GM06990 (cell line): Measurements from ENCODE around the gene FRS2.

Source experiments
- DNase-seq: peaks from one replicate; pipeline ENCODE4 v3.0.0-alpha.2; 2011; ENCODE audit not compliant: insufficient read length; ENCODE audit errors: extremely low read depth
- H3K27me3 ChIP-seq: replicated peaks from 2 replicates; pipeline ENCODE4 v1.6.0; 2011; ENCODE audit warnings: low read length; ENCODE audit not compliant: control insufficient read depth, insufficient read depth
- H3K36me3 ChIP-seq: 2 replicates; pipeline ENCODE4 v1.5.1; 2011; ENCODE audit warnings: low read length; ENCODE audit not compliant: control insufficient read depth, insufficient read depth
- H3K4me3 ChIP-seq: replicated peaks from 2 replicates; pipeline ENCODE4 v1.5.1; 2011; ENCODE audit warnings: low read depth, mild to moderate bottlenecking, control low read depth, low read length
- TF ChIP-seq, protein P1 (sequence below): IDR thresholded peaks from 2 replicates; pipeline ENCODE4 v1.5.1; 2011; ENCODE audit warnings: low read length, control low read depth, mild to moderate bottlenecking, inconsistent platforms; ENCODE audit not compliant: insufficient read depth, poor library complexity, severe bottlenecking

The FRS2 gene

DNA sequence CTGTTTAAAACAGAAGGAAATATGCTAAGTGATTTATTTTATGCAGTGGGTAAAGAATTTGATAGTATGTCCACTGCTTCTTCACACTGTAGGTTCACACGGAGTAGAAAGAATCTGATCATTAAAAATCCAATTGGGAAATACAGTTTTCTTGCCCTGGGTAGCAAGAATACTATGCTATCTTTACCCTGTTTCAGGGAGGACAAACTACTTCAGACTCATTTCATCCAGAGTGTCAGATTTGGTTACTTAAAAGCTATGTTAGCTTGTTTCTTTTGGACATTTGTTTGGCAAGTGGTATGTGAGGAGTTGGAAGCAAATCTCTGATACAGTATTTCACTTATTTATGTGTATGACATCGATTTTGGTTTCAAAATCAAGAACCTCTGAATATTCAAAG, 4.3 kb downstream of the FRS2 start:
- TF ChIP-seq, protein P1, sequence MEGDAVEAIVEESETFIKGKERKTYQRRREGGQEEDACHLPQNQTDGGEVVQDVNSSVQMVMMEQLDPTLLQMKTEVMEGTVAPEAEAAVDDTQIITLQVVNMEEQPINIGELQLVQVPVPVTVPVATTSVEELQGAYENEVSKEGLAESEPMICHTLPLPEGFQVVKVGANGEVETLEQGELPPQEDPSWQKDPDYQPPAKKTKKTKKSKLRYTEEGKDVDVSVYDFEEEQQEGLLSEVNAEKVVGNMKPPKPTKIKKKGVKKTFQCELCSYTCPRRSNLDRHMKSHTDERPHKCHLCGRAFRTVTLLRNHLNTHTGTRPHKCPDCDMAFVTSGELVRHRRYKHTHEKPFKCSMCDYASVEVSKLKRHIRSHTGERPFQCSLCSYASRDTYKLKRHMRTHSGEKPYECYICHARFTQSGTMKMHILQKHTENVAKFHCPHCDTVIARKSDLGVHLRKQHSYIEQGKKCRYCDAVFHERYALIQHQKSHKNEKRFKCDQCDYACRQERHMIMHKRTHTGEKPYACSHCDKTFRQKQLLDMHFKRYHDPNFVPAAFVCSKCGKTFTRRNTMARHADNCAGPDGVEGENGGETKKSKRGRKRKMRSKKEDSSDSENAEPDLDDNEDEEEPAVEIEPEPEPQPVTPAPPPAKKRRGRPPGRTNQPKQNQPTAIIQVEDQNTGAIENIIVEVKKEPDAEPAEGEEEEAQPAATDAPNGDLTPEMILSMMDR, result no peak
- Histone ChIP-seq H3K27me3 (no peaks in the 10 kb centered on the region), H3K36me3 (no peaks in the 10 kb centered on the region), H3K4me3 (no peak overlapping the region)
- no peak for DNase-seq

DNA sequence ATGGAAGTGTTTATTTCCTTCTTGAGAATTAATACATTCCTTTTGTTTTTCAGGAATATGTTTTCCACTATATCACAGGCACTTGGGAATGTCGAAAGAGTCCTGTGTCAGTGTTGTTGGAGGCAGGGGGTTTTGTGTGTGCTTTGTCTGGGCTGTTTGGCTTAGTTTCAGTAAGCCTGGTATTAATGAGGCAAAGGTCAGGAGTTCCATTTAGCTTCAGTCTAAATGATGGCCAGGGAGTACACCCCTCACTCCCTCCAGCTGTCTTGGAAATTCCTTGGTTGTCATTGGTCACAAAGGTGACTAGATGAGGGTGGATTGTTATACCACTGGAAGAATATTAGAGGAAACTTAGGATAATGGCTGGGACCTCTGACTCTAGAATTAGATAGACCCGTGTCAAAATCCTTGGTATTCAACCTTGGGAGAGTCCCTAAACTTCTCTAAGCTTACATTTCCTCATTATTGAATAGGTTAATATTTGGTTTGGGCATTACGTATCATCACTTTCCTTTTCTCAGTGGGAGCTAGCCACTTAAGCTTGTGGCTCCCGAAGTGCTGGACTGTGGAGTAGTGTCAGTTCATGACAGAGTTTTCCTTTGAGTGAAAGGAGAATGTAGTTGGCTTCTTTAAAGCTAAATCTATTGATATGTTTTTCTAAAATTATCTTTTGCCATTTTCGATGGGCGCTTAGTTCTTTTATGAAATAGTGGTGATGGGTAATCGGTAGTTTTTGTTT, 5.2 kb downstream of the FRS2 start:
- no peak for DNase-seq
- no peaks in the 10 kb centered on the region for H3K27me3 ChIP-seq
- no peaks in the 10 kb centered on the region for H3K36me3 ChIP-seq
- H3K4me3 ChIP-seq, result no peak overlapping the region
- TF ChIP-seq, protein P1, result no peak

DNA sequence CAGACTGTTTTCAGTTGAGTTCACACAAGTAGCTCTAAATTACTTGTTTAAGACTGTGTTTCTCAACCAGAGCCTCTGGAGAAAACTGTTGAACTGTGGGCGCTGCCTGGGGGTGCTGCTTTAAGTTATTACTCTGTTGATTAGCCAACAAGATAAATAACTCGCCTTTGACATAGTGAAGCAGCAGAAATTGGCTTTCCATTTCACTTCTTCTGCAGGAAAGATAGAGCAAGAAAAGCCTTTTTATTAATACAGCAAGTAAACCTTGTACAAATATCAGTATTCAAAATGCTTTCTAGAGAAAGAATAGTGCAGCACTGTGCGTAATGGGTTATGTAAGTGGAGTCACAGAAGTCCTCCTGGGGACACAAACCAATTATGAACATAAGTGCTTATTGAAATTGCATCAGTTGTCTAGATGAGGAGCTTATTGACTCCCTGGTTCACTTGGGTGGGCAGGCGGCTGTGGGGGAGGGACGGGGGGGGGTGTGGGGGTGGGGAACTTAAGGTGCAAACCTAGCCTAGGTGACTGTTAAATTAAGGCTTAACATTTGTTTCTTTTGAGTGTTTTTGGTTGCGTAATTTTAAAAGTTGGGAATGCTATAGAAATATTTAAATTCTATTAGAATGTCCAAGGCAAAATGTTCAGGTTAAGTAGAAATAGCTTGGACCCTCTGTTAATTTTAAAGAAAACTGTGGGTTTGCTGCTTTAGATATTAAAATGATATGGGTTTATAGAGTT, 6.3 kb downstream of the FRS2 start:
- TF ChIP-seq, protein P1, result no peak
- Histone ChIP-seq H3K36me3 (no peaks in the 10 kb centered on the region), H3K27me3 (no peaks in the 10 kb centered on the region), H3K4me3 (no peak overlapping the region)
- DNase-seq, result no peak

DNA sequence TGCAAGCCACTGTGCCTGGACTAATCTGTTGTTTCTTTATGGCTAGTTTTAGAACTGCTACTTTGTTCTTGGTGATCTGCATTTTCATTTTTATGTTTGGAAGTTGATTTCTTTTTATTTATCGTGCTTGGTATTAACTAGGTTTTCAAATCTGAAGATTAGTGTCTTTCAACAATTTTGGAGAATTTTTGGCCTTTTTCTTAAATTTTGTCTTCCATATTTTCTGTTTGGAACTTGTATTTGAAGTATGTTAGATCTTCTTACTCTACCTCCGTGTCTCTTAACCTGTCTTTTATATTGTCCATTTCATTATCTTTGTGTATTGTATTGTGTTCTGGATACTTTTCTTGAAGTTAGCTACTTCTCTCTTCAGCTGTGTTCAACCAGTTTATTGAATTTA, 9.5 kb downstream of the FRS2 start:
- H3K27me3 ChIP-seq, result no peaks in the 10 kb centered on the region
- no peak overlapping the region for H3K4me3 ChIP-seq
- H3K36me3 ChIP-seq, result no peaks in the 10 kb centered on the region
- DNase-seq, result no peak
- TF ChIP-seq, protein P1, result no peak

DNA sequence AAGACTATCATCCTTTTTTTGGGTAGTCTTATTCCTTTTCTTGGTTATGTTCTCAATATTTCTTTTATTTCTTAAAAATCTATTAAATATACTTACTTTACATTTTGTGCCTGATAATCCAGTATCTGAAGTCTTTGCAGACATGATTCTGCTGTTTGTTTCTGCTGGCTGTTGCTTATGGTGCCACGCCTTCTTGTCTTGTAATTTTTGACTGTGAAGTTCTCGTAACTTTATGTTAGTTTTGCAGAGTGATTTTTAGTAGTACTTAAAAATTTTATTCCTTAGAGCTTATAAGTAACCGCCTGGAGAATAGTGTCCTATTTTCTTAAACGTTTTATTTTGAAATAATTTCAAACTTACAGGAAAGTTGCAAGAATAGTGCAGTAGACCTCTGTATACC, 10.5 kb downstream of the FRS2 start:
- TF ChIP-seq, protein P1, result no peak
- H3K4me3 ChIP-seq, result no peak overlapping the region
- no peaks in the 10 kb centered on the region for H3K27me3 ChIP-seq
- no peaks in the 10 kb centered on the region for H3K36me3 ChIP-seq
- DNase-seq, result no peak

DNA sequence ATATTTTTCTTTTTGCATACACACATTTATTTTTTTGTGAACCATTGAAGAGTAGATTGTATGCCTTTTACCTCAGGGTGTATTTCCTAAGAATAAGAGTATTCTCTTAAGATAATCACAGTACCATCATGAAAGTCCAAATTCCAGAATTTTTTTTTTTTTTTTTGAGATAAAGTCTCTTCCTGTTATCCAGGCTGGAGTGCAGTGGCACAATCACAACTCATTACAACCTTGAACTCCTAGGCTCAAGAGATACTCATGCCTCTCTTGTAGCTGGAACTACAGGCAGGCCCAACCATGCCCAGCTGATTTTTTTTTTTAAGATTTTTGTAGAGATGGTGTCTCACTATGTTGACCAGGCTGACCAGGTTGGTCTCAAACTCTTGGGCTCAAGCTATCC, 10.9 kb downstream of the FRS2 start:
- TF ChIP-seq, protein P1, result no peak
- Histone ChIP-seq H3K4me3 (no peak overlapping the region), H3K36me3 (no peaks in the 10 kb centered on the region), H3K27me3 (no peaks in the 10 kb centered on the region)
- DNase-seq, result no peak
